Measurements from ENCODE around the gene SMIM26. TPM values are rescaled to one million over a fixed set of nuclear protein-coding genes. Genes with fewer than 3 reads are reported as not detected.

Gene SMIM26
- total and polyA plus RNA-seq, 9 of the 15 experiments (the other 6 are each of a cell fraction or from before 2014, with no cell fraction given) = 46.9 to 186 (median 86.5) TPM

DNA sequence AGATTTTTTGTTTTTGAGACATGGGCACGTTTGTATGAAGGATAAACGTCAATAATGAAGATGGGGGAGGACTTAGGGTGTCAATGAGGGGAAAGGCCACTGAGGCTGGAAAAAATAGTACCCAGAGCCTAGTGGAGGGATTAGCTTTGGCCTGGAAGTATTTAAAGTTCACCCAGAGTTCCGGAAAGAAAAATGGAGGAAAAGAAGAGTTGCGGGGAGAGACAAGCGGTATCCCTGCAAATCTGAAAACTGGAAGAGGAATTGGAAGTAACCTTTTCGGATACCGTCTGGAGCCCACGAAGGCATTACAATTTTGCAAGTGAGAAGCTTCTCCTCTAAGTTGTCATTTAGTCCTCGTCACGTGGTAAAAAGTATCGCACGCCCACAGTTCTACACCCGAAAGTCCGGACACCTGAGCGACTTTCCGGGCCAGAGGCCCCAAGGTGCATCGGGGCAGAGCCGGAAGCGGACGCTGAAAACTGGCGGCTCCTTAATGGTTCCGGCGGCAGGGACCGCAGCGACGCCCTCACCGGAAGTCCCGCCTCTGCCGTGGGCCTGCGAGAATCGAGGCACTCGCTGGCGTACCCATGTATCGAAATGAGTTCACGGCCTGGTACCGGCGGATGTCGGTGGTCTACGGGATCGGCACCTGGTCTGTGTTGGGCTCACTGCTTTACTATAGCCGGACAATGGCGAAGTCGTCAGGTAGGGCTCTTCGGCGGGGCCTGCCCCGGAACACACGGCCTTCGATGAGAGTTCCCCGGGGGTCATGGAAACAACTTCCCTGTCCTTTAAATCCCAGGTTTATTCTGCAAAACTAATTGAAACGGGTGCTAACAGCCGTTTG lies at the start of gene SMIM26 (continued):
- TF ChIP-seq, protein P1, sequence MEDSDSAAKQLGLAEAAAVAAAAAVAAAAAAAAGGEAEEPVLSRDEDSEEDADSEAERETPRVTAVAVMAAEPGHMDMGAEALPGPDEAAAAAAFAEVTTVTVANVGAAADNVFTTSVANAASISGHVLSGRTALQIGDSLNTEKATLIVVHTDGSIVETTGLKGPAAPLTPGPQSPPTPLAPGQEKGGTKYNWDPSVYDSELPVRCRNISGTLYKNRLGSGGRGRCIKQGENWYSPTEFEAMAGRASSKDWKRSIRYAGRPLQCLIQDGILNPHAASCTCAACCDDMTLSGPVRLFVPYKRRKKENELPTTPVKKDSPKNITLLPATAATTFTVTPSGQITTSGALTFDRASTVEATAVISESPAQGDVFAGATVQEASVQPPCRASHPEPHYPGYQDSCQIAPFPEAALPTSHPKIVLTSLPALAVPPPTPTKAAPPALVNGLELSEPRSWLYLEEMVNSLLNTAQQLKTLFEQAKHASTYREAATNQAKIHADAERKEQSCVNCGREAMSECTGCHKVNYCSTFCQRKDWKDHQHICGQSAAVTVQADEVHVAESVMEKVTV (CRISPR knock-in tag; IDR thresholded peaks at IDR 0.05) = no peak
- TF ChIP-seq ZNF76 (CRISPR knock-in tag; IDR thresholded peaks at IDR 0.05; ENCODE audit: borderline replicate concordance) (no peak), CCNT2 (IDR thresholded peaks at IDR 0.05; ENCODE audit: borderline replicate concordance, extremely low read depth, insufficient read length, low read depth, low read length) (peak; percentile 37), BRD4 (IDR thresholded peaks at IDR 0.05) (peak; percentile 55; the same call in 1 of the 2 replicates), ADNP (tag; IDR thresholded peaks at IDR 0.05) (no peak), KLF13 (tag; IDR thresholded peaks at IDR 0.05; ENCODE audit: borderline replicate concordance, low read depth) (no peak), RBM39 (optimal IDR thresholded peaks at IDR 0.05; ENCODE audit: low read depth, low read length) (no peak), ERF (CRISPR knock-in tag; IDR thresholded peaks at IDR 0.05) (no peak), ZNF124 (CRISPR knock-in tag; IDR thresholded peaks at IDR 0.05) (no peak), ZNF175 (CRISPR knock-in tag; IDR thresholded peaks at IDR 0.05; ENCODE audit: low read depth) (no peak), C11orf30 (IDR thresholded peaks at IDR 0.05; ENCODE audit: low read depth) (peak; percentile 84), SNIP1 (IDR thresholded peaks at IDR 0.05; ENCODE audit: low read depth) (no peak), RUNX1 (IDR thresholded peaks at IDR 0.05; ENCODE audit: low read depth) (no peak), L3MBTL2 (IDR thresholded peaks at IDR 0.05) (peak; percentile 79)
- TF ChIP-seq, protein P2, sequence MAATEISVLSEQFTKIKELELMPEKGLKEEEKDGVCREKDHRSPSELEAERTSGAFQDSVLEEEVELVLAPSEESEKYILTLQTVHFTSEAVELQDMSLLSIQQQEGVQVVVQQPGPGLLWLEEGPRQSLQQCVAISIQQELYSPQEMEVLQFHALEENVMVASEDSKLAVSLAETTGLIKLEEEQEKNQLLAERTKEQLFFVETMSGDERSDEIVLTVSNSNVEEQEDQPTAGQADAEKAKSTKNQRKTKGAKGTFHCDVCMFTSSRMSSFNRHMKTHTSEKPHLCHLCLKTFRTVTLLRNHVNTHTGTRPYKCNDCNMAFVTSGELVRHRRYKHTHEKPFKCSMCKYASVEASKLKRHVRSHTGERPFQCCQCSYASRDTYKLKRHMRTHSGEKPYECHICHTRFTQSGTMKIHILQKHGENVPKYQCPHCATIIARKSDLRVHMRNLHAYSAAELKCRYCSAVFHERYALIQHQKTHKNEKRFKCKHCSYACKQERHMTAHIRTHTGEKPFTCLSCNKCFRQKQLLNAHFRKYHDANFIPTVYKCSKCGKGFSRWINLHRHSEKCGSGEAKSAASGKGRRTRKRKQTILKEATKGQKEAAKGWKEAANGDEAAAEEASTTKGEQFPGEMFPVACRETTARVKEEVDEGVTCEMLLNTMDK (IDR thresholded peaks at IDR 0.05; ENCODE audit: borderline replicate concordance, insufficient read depth, low read depth, low read length, poor library complexity, severe bottlenecking) = no peak
- TF ChIP-seq, protein P3, sequence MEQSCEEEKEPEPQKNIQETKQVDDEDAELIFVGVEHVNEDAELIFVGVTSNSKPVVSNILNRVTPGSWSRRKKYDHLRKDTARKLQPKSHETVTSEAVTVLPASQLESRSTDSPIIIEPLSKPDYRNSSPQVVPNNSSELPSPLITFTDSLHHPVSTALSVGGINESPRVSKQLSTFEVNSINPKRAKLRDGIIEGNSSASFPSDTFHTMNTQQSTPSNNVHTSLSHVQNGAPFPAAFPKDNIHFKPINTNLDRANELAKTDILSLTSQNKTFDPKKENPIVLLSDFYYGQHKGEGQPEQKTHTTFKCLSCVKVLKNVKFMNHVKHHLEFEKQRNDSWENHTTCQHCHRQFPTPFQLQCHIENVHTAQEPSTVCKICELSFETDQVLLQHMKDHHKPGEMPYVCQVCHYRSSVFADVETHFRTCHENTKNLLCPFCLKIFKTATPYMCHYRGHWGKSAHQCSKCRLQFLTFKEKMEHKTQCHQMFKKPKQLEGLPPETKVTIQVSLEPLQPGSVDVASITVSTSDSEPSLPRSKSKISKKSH (CRISPR knock-in tag; IDR thresholded peaks at IDR 0.05) = no peak
- TF ChIP-seq, protein P4, sequence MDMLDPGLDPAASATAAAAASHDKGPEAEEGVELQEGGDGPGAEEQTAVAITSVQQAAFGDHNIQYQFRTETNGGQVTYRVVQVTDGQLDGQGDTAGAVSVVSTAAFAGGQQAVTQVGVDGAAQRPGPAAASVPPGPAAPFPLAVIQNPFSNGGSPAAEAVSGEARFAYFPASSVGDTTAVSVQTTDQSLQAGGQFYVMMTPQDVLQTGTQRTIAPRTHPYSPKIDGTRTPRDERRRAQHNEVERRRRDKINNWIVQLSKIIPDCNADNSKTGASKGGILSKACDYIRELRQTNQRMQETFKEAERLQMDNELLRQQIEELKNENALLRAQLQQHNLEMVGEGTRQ (CRISPR knock-in tag; IDR thresholded peaks at IDR 0.05) = peak; percentile 72
- TF ChIP-seq, protein P5, sequence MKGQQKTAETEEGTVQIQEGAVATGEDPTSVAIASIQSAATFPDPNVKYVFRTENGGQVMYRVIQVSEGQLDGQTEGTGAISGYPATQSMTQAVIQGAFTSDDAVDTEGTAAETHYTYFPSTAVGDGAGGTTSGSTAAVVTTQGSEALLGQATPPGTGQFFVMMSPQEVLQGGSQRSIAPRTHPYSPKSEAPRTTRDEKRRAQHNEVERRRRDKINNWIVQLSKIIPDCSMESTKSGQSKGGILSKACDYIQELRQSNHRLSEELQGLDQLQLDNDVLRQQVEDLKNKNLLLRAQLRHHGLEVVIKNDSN (CRISPR knock-in tag; IDR thresholded peaks at IDR 0.05) = peak; percentile 79
- TF ChIP-seq, protein P6, sequence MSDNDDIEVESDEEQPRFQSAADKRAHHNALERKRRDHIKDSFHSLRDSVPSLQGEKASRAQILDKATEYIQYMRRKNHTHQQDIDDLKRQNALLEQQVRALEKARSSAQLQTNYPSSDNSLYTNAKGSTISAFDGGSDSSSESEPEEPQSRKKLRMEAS (CRISPR knock-in tag; IDR thresholded peaks at IDR 0.05) = peak; percentile 34
